IMR-90 (cell line): Measurements from ENCODE around the gene HIRA. TPM values are rescaled to one million over a fixed set of nuclear protein-coding genes. Genes with fewer than 3 reads are reported as not detected.

Experiments
- ATAC-seq: fragments of 200-7000 bp; cut with Tn5 transposase; 2 replicates; pipeline ENCODE4 v1.9.1; 2020; ENCODE audit warnings: low read depth, mild to moderate bottlenecking, moderate library complexity
- BruUV-seq: library from RNA; stranded (reverse); fragments of 400-500 nt; replicated peaks from 2 replicates; lab custom pipeline; 2021; lab: Mats Ljungman, UMichigan
- CTCF ChIA-PET: fragments of 300-600 bp; formaldehyde crosslinking; extraction: SDS; loops from one replicate; lab custom pipeline; 2021; ENCODE audit warnings: antibody characterized with exemption; lab: Yijun Ruan, JAX
- POLR2A ChIA-PET: fragments of 300-600 bp; sonication (Branson Sonifier 250); formaldehyde crosslinking; loops from one replicate; lab custom pipeline; 2022; ENCODE audit warnings: antibody characterized with exemption; ENCODE audit not compliant: unreplicated experiment; lab: Charles Lee
- DNase-seq: peaks from one replicate; pipeline ENCODE4 v3.0.0; 2013
- H2AFZ ChIP-seq: replicated peaks from 2 replicates; pipeline ENCODE3; 2013; ENCODE audit warnings: low read length, mild to moderate bottlenecking; ENCODE audit not compliant: poor library complexity
- H2AK5ac ChIP-seq: 2 replicates; pipeline ENCODE4 v1.6.1; 2013; ENCODE audit warnings: low read depth, low read length, inconsistent platforms
- H2AK9ac ChIP-seq: replicated peaks from 2 replicates; pipeline ENCODE3; 2013; ENCODE audit warnings: mild to moderate bottlenecking, low read depth, low read length, moderate library complexity; ENCODE audit not compliant: poor library complexity
- H2BK120ac ChIP-seq: 2 replicates; pipeline ENCODE4 v1.6.1; 2013; ENCODE audit warnings: low read depth, low read length, inconsistent platforms
- H2BK15ac ChIP-seq: 3 replicates; pipeline ENCODE4 v1.6.1; 2013; ENCODE audit warnings: low read depth, low read length, inconsistent platforms
- H2BK20ac ChIP-seq: 2 replicates; pipeline ENCODE4 v1.6.1; 2013; ENCODE audit warnings: low read depth, mild to moderate bottlenecking, inconsistent platforms, low read length, moderate library complexity
- H2BK5ac ChIP-seq: 2 replicates; pipeline ENCODE4 v1.6.1; 2013; ENCODE audit warnings: mild to moderate bottlenecking, low read depth, low read length, inconsistent platforms; ENCODE audit not compliant: poor library complexity, severe bottlenecking
- H3K14ac ChIP-seq: replicated peaks from 2 replicates; pipeline ENCODE4 v1.6.1; 2013; ENCODE audit warnings: low read depth, low read length, inconsistent platforms
- H3K18ac ChIP-seq: 2 replicates; pipeline ENCODE4 v1.6.1; 2013; ENCODE audit warnings: low read depth, low read length, control low read depth
- H3K23ac ChIP-seq: 2 replicates; pipeline ENCODE4 v1.6.1; 2013; ENCODE audit warnings: low read depth, low read length, inconsistent platforms
- H3K27ac ChIP-seq: 2 replicates; pipeline ENCODE4 v1.5.1; 2013; ENCODE audit warnings: mild to moderate bottlenecking, control low read depth, low read length; ENCODE audit not compliant: insufficient read depth
- H3K27me3 ChIP-seq: 2 replicates; pipeline ENCODE4 v1.6.1; 2013; ENCODE audit warnings: low read length; ENCODE audit not compliant: control insufficient read depth, insufficient read depth
- H3K36me3 ChIP-seq: 2 replicates; pipeline ENCODE4 v1.6.1; 2013; ENCODE audit warnings: low read length, mixed read lengths; ENCODE audit not compliant: control insufficient read depth, insufficient read depth
- H3K4ac ChIP-seq: 2 replicates; pipeline ENCODE4 v1.6.1; 2013; ENCODE audit warnings: low read depth, low read length, inconsistent platforms
- H3K4me1 ChIP-seq: 2 replicates; pipeline ENCODE4 v1.6.1; 2013; ENCODE audit warnings: low read length, mixed read lengths; ENCODE audit not compliant: control insufficient read depth, insufficient read depth
- H3K4me2 ChIP-seq: 2 replicates; pipeline ENCODE4 v1.6.1; 2013; ENCODE audit warnings: low read depth, mild to moderate bottlenecking, control low read depth, low read length, moderate library complexity
- H3K4me3 ChIP-seq: 2 replicates; pipeline ENCODE4 v1.5.1; 2013; ENCODE audit warnings: low read depth, mild to moderate bottlenecking, control low read depth, low read length, moderate library complexity; ENCODE audit not compliant: insufficient read depth
- H3K56ac ChIP-seq: 2 replicates; pipeline ENCODE4 v1.6.1; 2013; ENCODE audit warnings: low read length, inconsistent platforms; ENCODE audit not compliant: insufficient read depth; ENCODE audit errors: extremely low read depth
- H3K79me1 ChIP-seq, 2 experiments: 2 replicates each; pipeline ENCODE4 v1.6.1; 2013; ENCODE audit warnings: low read length in 2 of 2, inconsistent platforms in 1 of 2, low read depth in 1 of 2
- H3K9ac ChIP-seq: 2 replicates; pipeline ENCODE4 v1.6.1; 2013; ENCODE audit warnings: low read depth, low read length, control low read depth
- H3K9me1 ChIP-seq: 2 replicates; pipeline ENCODE4 v1.6.1; 2013; ENCODE audit warnings: low read length, inconsistent platforms; ENCODE audit not compliant: insufficient read depth
- H3K9me3 ChIP-seq: 2 replicates; pipeline ENCODE4 v1.6.1; 2013; ENCODE audit warnings: low read length; ENCODE audit not compliant: control insufficient read depth, insufficient read depth
- H4K20me1 ChIP-seq: 2 replicates; pipeline ENCODE4 v1.6.1; 2013; ENCODE audit warnings: low read length, inconsistent platforms; ENCODE audit not compliant: insufficient read depth
- H4K5ac ChIP-seq: 2 replicates; pipeline ENCODE4 v1.6.1; 2013; ENCODE audit warnings: mild to moderate bottlenecking, low read depth, low read length, control low read depth
- H4K8ac ChIP-seq, 2 experiments: 2 replicates each; pipeline ENCODE4 v1.6.1; 2013; ENCODE audit warnings: low read depth in 2 of 2, low read length in 2 of 2, control low read depth in 1 of 2, inconsistent platforms in 1 of 2
- H4K91ac ChIP-seq: 2 replicates; pipeline ENCODE4 v1.6.1; 2013; ENCODE audit warnings: low read depth, low read length, inconsistent platforms; ENCODE audit not compliant: insufficient read depth
- BHLHE40 ChIP-seq: fragments of 150-350 bp; IDR thresholded peaks from 2 replicates; pipeline ENCODE4 v1.6.1; 2016; ENCODE audit warnings: mild to moderate bottlenecking, low read depth, low read length
- CHD1 ChIP-seq: IDR thresholded peaks from 2 replicates; pipeline ENCODE4 v1.6.1; 2012; ENCODE audit warnings: low read depth, low read length, improper control_type of control experiment
- CTCF ChIP-seq: conservative IDR thresholded peaks from 2 replicates; pipeline ENCODE4 v1.5.1; 2012; ENCODE audit warnings: mild to moderate bottlenecking, low read depth, low read length, improper control_type of control experiment
- ELK1 ChIP-seq: fragments of 150-350 bp; IDR thresholded peaks from 2 replicates; pipeline ENCODE4 v1.6.1; 2016; ENCODE audit warnings: low read depth, mild to moderate bottlenecking, low read length, moderate library complexity, borderline replicate concordance
- FOS ChIP-seq: fragments of 150-350 bp; IDR thresholded peaks from 2 replicates; pipeline ENCODE4 v1.6.1; 2016; ENCODE audit warnings: low read depth, low read length
- MAFK ChIP-seq: IDR thresholded peaks from 2 replicates; pipeline ENCODE4 v1.6.1; 2012; ENCODE audit warnings: low read depth, low read length, improper control_type of control experiment
- NFE2L2 ChIP-seq: fragments of 150-350 bp; IDR thresholded peaks from 2 replicates; pipeline ENCODE4 v1.6.1; 2016; ENCODE audit warnings: low read depth, mild to moderate bottlenecking, low read length
- POLR2A ChIP-seq: IDR thresholded peaks from 2 replicates; pipeline ENCODE4 v1.6.1; 2012; ENCODE audit warnings: mild to moderate bottlenecking, low read depth, low read length
- RAD21 ChIP-seq: IDR thresholded peaks from 2 replicates; pipeline ENCODE4 v1.6.1; 2012; ENCODE audit warnings: low read length, improper control_type of control experiment
- RFX5 ChIP-seq: IDR thresholded peaks from 2 replicates; pipeline ENCODE4 v1.8.0; 2012; ENCODE audit warnings: low read depth, mild to moderate bottlenecking, low read length, moderate library complexity
- USF2 ChIP-seq: fragments of 150-350 bp; IDR thresholded peaks from 2 replicates; pipeline ENCODE4 v1.6.1; 2017; ENCODE audit warnings: mild to moderate bottlenecking, antibody characterized with exemption, low read length, low read depth
- WGBS, 2 experiments: methylation state at CpG; one replicate each; pipeline versions ENCODE4 v1.1.5 to v1.1.7; 2013; ENCODE audit warnings: missing lambda C conversion rate in 2 of 2; ENCODE audit not compliant: insufficient read length in 1 of 2; ENCODE audit errors: extremely low coverage in 2 of 2; 5-methylcytosine and 5-hydroxymethylcytosine counted together
- dilution Hi-C: fragments of 300-500 bp; cut with HindIII; formaldehyde crosslinking; loops from one replicate; pipeline ENCODE4 v1.14.3; 2018; ENCODE audit warnings: low sequenced_read_pairs; ENCODE audit not compliant: unreplicated experiment
- in situ Hi-C: fragments of 300-500 bp; cut with MboI; formaldehyde crosslinking; loops from 3 replicates; pipeline ENCODE4 v1.14.3; 2019; ENCODE audit warnings: low sequenced_read_pairs, inconsistent platforms, mixed read lengths
- intact Hi-C: fragments of 100-400 bp; cut with micrococcal nuclease; formaldehyde crosslinking; loops from 2 replicates; pipeline ENCODE4 v1.10.0; 2022
- polyA plus RNA-seq, 3 experiments: library from polyadenylated mRNA; depleted of rRNA; stranded (reverse); fragments of >200 nt; gene quantifications; 2 replicates each; pipeline ENCODE4 v1.2.3, GENCODE V29; 2012; ENCODE audit warnings: low replicate concordance in 1 of 3
- total RNA-seq: library from RNA; depleted of rRNA; stranded (reverse); fragments of >200 nt; gene quantifications from 2 replicates; pipeline ENCODE4 v1.2.3, GENCODE V29; 2012

The HIRA gene
- total and polyA plus RNA-seq, 2 of the 4 experiments (the other 2 are of a cell fraction): 14.5 to 24.2 TPM

GRCh38 chr22:19383292-19383691 lies 48.2 kb downstream of the HIRA start:
- Histone ChIP-seq H2BK5ac (no peak overlapping the region), H2BK15ac (no peak overlapping the region), H2AFZ (no peak overlapping the region), H4K91ac (no peak overlapping the region), H3K36me3 (peaks cover 48% of the 10 kb centered on the region), H3K27ac (no peak overlapping the region), H3K9me1 (peaks cover 4% of the 10 kb centered on the region), H2BK20ac (no peak overlapping the region), H3K27me3 (no peaks in the 10 kb centered on the region), H3K4me1 (no peaks in the 10 kb centered on the region), H3K4me2 (no peak overlapping the region), H4K20me1 (no peaks in the 10 kb centered on the region), H4K8ac (no peak overlapping the region), H3K18ac (no peak overlapping the region), H3K9ac (no peak overlapping the region), H2AK5ac (no peak overlapping the region), H3K9me3 (no peaks in the 10 kb centered on the region), H3K4ac (no peak overlapping the region), H3K56ac (no peak overlapping the region), H3K23ac (no peak overlapping the region), H3K4me3 (no peak overlapping the region), H3K14ac (no peak overlapping the region), H4K5ac (no peak overlapping the region), H2BK120ac (no peak overlapping the region), H2AK9ac (no peak overlapping the region), H3K79me1 (no peaks in the 10 kb centered on the region)
- in situ Hi-C loops: loop anchor here (10.0 kb wide), 1 partner anchor 62 kb away; the partner anchor contains the start of gene C22orf39
- no TSS peak for BruUV-seq
- POLR2A ChIA-PET: no interaction called here
- 64% methylated on average over 3 of the region's 9 CpGs; no CpG with 5 or more reads in 1 of the 2 experiments for WGBS, 2 experiments
- ATAC-seq (no peak), DNase-seq (no peak)
- intact Hi-C loops: no loop called here
- CTCF ChIA-PET: no interaction called here
- dilution Hi-C loops: no loop called here
- TF ChIP-seq NFE2L2: no peak
- TF ChIP-seq RAD21: no peak
- TF ChIP-seq POLR2A: no peak
- no peak for TF ChIP-seq CHD1
- no peak for TF ChIP-seq CTCF
- TF ChIP-seq RFX5: no peak
- no peak for TF ChIP-seq ELK1
- no peak for TF ChIP-seq MAFK
- TF ChIP-seq USF2: no peak
- TF ChIP-seq BHLHE40: no peak
- no peak for TF ChIP-seq FOS
